ENCODE measurements around the gene MGAT5.

MGAT5 gene

DNA sequence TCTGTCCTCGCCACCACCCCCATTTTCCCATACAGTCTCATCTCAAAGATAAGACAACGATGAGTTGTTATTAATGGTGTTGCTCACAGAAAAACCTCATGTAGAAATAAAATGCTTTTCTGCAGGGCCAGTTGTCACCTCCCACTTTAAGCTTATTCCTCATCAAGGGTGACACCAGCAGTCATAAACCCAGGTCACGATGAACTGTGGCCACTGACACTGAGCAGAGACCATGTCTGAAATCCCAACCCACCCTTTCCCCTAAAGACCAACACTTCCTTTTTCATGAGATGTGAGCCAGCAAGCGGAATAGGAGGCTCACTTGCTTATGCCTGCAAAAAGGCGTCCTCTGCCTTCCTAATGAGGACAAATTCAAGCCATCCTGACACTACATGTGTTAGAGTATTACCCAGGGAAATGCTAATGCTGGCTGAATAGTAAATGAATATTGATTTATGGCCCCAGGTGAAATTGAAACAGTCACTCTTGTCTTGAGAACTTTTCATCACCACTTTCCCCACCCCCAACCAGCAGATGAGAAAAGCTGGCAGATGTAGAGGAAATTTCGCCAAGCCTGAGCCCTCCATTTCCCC lies 228.4 kb downstream of the MGAT5 start:
- no peak for FAIRE-seq

DNA sequence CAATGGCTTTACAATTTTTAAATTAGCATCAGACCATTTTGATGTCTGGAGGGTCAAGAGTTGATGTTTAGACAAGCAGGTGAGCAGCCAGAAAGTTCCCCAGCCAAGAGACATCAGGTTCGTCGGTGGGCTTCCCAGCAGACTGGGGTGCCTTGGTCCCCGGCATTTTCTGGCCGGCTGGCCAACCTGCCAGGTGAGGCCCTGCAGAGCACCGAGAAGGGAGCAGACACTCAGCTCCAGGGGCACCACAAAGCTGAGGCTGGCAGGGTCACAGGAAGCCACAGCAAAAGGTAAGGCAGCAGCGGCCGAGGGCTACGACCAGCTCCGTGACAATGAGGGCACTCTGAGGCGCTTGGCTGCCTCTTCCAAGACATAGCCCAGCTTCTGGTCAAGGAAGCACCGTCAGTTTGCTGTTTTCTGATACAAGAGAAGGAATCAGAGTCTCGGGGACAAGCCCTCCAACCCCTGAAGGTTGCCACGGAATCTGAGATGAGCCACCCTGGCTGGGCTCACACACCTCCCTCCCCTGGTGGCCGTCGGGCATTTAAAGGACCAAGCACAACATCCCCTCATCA lies 229.0 kb downstream of the MGAT5 start:
- FAIRE-seq: no peak

DNA sequence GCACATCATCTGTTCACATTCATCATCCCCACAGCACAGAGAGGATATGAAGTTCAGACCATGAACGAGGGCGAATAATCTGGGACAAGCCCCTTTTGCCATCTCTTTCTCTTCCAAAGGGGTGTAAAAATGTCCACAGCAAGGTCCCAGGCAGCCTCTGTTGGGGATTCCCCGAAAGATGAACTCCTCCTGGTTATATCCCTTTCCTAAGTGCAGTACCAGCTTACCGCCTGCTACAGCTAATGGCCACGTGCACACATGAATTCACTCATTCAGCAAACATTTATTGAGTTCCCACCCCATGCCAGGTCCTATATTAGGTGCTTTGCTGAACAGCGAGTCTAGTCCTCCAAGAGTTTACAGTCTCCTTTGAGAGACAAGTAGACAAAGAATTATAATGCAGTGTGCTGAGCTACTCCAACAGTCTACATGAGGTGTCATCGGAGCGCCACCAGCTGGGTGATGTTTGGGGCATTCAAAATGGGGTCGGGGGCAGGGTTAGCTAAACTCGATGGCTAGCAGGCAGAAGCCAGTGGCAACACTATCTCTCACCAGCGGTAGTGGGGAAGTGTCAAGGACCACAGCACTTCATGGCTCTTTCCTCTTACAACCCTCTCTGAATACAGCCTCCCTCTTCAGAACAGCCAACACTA lies 236.0 kb downstream of the MGAT5 start:
- FAIRE-seq: no peak

DNA sequence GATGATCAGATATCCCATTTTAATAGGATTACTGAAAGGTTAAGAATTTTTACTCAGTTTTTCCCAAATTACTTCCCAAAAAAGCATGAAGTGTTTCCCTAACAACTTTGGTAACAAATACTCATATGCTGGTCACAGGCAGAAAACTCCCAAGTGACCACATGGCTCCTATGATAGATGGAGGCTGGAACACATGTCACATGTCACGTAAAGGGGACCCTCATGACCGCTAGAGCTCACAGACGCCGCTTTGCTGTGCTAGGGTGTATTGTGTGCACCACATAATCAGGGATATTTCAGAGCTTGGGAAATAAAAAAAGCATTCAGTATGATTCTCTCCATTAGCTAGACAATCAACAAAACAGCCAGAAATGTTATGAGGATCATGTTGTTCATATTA lies 236.7 kb downstream of the MGAT5 start:
- FAIRE-seq: no peak

DNA sequence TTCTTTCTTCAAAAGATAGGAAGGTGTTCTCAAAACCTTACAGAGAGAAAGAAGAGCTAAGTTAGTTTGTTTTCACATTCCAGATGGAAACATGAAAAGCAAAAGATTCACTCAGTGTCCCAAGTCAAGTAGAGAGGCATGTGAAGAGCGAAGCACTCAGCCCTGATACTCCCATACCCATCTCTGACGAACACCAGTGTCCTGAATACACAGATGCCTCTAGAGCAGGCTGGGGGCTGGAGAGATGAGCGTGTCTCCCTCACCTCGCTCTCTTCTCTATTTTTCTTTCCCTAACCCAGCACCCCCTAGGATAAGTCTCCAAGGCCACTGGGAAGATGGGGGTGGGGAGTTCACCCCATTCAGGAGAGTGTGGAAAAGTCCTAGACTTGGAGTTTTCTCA lies 237.2 kb downstream of the MGAT5 start:
- no peak for FAIRE-seq

DNA sequence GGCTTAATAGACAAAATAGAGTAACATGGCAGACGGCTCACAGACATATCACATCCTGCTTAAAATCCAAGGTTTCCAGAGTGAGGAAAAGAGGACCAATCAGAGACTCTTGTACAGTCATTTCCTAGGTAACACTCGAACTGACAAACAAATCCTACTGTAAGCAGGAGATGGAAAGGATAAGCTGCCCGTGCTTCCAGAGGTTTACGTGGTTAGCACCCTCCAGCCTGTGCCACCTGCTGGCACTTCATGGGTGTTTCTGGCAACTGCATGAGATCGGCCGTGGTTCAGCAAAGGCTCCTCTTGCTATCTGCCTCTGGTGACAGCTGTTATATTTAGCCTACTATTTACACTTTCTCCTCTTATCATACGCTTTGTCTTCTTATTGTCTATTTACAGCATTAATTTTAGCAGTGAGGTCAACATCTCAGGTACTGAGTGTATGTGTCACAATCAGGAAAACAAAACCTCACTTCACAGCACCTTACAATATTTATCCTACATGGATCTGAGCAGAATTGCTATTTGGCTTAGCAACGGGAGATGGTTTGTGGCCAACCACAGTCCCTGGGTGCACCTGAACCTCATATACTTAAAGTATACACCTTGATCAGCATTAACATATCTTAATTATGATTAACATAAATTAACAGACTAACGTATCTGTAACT lies 238.0 kb downstream of the MGAT5 start:
- FAIRE-seq: no peak

DNA sequence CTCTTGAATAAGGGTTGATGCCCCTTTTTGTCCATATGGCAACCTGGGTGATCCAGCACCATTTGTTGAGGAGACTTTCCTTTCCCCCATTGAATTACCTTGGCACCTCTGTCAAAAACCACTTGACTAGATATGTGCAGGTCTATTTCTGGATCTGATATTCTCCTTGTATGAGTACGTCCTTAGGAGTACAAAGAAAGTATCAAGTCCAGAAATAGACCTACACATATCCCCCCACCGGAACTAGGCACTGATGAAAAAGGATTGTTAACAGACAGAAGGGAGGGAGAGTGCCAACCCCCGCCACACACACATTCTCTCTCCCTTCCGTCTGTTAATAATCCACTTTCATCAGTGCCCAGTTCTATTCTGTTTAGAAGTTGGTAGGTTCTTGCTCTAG lies 239.9 kb downstream of the MGAT5 start:
- no peak for FAIRE-seq

DNA sequence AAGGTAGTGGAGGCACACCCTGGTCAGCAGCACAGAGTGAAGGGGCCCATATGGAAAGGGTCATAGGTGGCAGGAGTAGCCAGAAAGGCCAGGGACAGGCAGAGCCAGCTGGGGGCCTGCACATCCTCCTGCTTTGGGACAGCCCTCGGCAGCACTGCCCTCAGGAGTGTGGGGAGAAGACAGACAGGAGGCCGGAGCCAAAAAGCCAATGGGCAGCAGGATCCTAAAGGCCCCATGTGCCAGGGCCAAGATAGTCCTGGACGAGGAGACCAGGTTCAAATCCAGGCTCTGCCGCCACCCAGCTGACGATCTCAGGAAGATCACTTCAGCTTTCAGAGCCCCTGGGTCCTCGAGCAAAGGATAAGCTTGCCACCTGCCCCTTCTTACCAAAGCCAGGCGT lies 244.8 kb downstream of the MGAT5 start:
- FAIRE-seq: no peak

DNA sequence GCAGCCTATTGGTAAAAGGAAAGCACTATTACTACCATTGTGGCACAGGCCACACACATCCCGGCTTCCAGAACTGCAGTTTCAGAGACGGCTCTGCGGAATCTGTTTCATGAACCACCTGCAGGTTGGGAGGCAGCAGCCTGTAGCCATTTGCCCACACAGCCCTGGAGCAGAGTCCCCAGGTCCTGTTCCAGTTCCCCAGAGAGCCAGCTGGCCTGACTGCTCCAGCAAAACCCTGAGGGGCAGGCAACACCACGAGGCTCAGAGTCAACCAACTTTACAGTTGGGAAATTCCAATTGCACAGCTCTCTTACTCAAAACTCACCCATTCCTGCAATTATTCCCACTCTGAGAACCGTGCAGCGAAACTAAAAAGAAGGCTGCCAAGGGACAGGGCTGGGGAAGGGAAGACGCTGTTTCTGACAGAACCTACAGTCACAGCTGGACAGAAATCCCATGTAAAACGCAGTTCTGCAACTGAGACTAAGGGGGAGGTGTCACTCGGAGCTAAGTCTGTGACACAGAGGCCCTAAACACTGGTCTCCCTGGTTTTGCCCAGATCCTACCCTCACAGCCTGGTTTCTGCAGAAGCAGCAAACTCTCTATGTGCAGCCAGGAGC lies 245.5 kb downstream of the MGAT5 start:
- FAIRE-seq: no peak

DNA sequence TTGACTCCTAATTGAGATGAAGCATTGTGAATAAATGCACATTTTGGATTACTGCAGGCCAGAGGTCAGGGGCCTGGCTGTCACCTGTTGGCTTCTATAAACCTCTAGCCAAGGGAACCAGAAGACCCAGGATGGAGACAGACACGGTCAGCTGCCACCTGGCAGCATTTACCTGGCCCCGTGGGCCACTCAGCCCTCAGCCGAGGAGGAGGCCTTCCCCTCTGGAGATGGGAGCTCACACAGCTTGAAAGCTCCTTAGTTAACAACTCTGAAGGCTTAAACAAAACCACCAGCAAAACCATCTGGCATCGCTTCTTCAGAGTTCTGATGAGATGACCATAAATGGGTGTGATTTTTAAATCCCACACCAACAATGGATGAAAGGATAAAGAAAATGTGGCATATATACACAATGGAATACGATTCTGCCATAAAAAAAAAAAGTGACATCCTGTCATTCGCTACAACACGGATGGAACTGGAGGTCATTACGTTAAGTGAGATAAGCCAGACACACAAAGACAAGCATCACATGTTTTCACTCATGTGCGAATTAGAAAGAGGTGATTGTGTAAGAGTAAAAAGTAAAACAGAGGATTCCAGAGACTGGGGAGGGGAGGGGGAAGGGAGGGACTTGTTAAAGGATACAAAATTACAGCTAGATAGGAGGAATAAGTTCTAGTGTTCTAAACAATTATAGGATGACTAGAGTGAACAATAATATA lies 246.5 kb downstream of the MGAT5 start:
- no peak for FAIRE-seq

DNA sequence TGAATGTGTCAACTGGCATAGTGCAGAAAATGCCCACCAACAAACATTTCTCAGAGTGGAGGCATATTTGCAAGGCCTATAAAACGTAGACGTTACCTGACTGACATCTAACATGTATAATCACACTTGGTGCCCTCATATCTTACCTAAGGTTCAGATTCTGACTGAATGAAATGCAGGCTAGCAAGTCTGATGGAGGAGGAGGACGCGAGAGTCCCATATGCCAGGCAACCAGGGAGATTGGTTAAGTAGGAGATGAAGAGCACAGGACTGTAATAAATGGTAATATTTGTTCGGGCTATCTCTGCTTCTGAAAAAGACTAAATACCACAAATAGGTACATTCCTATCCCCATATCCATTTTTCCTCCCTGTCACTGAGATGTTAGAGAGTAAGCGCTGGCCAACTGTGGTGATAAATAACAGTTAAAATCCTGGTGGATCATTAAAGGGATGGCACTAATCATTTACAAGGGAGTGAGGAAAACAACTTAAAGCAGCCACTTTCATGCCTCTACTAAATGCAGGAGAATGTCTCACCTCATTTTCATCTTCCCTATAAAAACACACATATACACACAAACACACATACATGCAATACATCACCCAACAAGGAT lies 247.7 kb downstream of the MGAT5 start:
- no peak for FAIRE-seq

DNA sequence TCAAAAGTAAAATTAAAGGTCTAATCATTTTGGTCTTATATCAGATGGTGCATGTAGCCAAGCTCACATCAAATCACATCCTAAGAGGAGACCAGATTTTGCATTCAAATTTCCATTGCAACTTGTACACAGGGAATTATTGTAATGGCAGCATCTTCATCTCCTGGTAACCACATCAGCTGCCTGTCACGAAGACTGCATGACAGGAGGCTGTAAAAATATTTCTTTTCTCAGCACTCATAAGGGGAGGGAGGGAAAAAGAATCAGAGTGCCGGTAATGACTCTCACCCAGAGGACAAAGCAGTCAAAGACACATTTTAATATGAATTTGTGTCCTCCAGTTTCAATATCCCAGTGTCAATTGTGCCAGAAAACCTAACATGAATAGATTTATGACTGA lies 248.2 kb downstream of the MGAT5 start:
- no peak for FAIRE-seq

All from endometrium (tissue), 2 donors.